Measurements from ENCODE around the gene ANO2. TPM values are rescaled to one million over a fixed set of nuclear protein-coding genes. Genes with fewer than 3 reads are reported as not detected.

The ANO2 gene
- polyA plus RNA-seq, 1 experiment: 0.09 TPM

DNA sequence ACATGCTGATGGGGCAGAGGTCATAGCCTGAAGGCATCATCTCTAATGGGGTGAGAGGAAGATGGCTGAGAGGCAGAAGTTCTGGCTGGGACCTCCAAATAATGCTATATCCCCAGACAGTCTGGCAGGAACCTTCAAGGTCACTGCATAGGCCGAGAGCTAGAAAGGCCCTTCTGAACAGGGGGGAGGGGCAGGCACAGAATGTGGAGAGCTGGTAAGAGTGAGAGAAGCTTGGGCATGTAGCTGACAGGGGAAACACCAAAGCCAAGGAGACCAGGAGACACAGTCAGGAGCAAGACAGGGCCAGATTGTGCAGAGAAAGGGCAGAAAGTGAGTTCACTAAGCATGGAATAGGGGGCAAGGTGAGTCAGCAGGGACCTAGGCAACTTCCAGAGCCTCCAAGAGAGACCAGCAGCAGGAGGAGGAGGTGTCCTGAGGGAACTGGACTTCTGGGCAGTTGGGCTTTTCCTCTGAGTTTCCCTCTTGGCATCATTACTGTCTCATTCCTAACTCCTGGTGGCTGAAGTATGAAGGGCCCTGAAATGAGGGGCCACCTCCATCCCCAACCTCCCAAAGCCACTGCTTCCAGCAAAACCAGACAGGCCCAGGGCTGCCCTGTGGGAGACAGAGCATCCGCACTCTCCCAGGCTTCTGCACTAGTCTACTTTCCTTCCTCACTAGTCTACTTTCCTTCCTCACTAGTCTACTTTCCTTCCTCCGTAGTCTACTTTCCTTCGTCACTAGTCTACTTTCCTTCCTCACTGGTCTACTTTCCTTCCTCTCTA lies 17.1 kb downstream of the ANO2 start:
- H3K4me3 ChIP-seq (ENCODE audit: low read depth, low read length): no peak overlapping the region
- TF ChIP-seq, protein P1, sequence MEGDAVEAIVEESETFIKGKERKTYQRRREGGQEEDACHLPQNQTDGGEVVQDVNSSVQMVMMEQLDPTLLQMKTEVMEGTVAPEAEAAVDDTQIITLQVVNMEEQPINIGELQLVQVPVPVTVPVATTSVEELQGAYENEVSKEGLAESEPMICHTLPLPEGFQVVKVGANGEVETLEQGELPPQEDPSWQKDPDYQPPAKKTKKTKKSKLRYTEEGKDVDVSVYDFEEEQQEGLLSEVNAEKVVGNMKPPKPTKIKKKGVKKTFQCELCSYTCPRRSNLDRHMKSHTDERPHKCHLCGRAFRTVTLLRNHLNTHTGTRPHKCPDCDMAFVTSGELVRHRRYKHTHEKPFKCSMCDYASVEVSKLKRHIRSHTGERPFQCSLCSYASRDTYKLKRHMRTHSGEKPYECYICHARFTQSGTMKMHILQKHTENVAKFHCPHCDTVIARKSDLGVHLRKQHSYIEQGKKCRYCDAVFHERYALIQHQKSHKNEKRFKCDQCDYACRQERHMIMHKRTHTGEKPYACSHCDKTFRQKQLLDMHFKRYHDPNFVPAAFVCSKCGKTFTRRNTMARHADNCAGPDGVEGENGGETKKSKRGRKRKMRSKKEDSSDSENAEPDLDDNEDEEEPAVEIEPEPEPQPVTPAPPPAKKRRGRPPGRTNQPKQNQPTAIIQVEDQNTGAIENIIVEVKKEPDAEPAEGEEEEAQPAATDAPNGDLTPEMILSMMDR (IDR thresholded peaks at IDR 0.05; ENCODE audit: low read depth, low read length): no peak
- H3K27ac ChIP-seq (ENCODE audit: low read depth, low read length): no peak overlapping the region
- ChIA-PET CTCF (no interaction called here), POLR2A (no interaction called here)
- DNase-seq (ENCODE audit: low read depth, low spot score): no peak
- H3K9me3 ChIP-seq (ENCODE audit: control insufficient read depth, insufficient read depth, low read length): no peaks in the 10 kb centered on the region; the same call in none of the 2 replicates
- H3K27me3 ChIP-seq (ENCODE audit: control insufficient read depth, insufficient read depth, low read length): peaks cover 4% of the 10 kb centered on the region

DNA sequence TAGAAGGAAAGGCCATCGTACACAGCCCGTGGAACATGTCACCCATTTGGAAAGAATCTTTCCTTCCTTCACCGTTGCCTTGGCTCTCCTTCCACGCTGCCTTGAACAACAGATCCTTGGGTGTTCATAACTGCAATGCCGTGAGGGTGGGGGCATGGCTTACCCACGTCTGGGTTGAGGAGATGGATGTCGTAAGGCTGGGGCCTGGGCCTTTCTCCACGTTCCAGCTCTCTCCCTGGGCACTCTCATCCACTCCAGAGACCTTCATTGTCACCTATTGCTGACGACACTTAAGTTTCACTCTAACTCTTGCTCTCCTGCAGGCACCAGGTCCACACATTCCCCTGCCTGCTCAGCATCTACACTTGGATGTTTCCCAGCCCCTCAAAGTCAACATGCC lies 19.4 kb downstream of the ANO2 start:
- CTCF ChIA-PET: no interaction called here
- Histone ChIP-seq H3K4me3 (ENCODE audit: low read depth, low read length) (no peak overlapping the region), H3K9me3 (ENCODE audit: control insufficient read depth, insufficient read depth, low read length) (no peaks in the 10 kb centered on the region; the same call in none of the 2 replicates), H3K27me3 (ENCODE audit: control insufficient read depth, insufficient read depth, low read length) (peaks cover 4% of the 10 kb centered on the region), H3K27ac (ENCODE audit: low read depth, low read length) (no peak overlapping the region)
- DNase-seq (ENCODE audit: low read depth, low spot score): no peak
- POLR2A ChIA-PET: no interaction called here
- TF ChIP-seq, protein P1 (IDR thresholded peaks at IDR 0.05; ENCODE audit: low read depth, low read length): no peak

DNA sequence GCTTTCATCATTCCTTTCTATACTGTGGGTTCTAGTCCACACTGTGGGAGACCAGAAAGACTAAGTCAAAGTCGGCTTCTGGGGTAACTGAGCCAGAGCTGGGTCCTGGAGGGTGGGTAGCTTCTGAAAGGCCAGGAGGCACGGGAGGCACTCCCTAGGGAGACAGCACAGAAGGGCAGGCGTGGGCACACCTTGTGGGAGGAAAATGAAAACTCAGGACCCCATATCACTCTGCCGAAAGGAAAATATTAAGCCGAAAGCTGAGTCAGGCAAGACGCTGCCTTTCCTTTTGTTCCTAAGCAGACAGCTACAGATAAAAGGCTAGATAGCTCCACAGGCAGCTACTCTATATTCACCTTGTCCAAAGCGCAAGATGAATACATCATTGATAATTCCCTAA lies 20.7 kb downstream of the ANO2 start:
- DNase-seq (ENCODE audit: low read depth, low spot score): no peak
- CTCF ChIA-PET: no interaction called here
- POLR2A ChIA-PET: no interaction called here
- Histone ChIP-seq H3K27ac (ENCODE audit: low read depth, low read length) (no peak overlapping the region), H3K27me3 (ENCODE audit: control insufficient read depth, insufficient read depth, low read length) (peaks cover 4% of the 10 kb centered on the region), H3K9me3 (ENCODE audit: control insufficient read depth, insufficient read depth, low read length) (no peaks in the 10 kb centered on the region; the same call in none of the 2 replicates), H3K4me3 (ENCODE audit: low read depth, low read length) (no peak overlapping the region)
- TF ChIP-seq, protein P1 (IDR thresholded peaks at IDR 0.05; ENCODE audit: low read depth, low read length): no peak

DNA sequence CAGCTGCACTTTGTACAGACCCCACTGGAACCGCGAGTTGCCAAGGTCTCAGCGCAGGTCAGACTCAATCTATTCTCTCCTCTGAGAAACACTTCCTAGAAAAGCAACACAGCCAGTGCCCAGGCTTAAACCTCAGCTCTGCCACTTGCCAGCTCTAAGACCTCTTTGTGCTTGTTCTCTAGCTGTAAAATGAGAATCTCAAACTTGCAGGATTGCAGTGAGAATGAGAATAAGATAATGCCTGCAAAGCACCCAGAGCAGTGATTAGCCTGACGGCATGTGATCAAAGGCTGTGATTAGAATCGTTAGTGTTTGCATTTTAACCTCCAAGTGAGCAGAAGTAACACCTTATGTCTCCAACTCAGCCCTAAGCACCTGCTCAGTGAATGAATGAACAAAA lies 21.3 kb downstream of the ANO2 start:
- no peak for DNase-seq (ENCODE audit: low read depth, low spot score)
- Histone ChIP-seq H3K27ac (ENCODE audit: low read depth, low read length) (no peak overlapping the region), H3K27me3 (ENCODE audit: control insufficient read depth, insufficient read depth, low read length) (peaks cover 4% of the 10 kb centered on the region), H3K4me3 (ENCODE audit: low read depth, low read length) (no peak overlapping the region), H3K9me3 (ENCODE audit: control insufficient read depth, insufficient read depth, low read length) (no peaks in the 10 kb centered on the region; the same call in none of the 2 replicates)
- CTCF ChIA-PET: no interaction called here
- TF ChIP-seq, protein P1 (IDR thresholded peaks at IDR 0.05; ENCODE audit: low read depth, low read length): no peak
- POLR2A ChIA-PET: no interaction called here

DNA sequence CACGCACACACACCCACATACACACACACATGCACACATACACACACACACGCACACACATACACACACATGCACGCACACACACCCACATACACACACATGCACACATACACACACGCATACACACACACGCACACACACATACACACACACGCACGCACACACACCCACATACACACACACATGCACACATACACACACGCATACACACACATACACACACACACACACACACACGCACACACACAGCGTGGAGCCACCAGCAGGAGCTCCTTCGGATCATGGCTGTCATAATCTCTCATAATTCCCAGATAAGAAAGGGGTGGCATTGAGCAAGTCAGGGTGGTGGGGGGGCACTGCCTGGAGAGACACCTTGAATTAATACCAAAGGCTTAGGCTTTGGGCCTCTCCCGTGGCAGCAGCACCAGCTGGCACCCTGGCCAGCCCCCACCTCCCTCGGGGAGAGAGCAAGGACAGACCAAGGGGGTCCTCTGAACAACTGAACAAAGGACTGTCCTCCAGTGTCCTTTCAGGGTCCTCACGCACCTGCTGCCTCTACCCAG lies 21.9 kb downstream of the ANO2 start:
- ChIA-PET CTCF (no interaction called here), POLR2A (no interaction called here)
- H3K27me3 ChIP-seq (ENCODE audit: control insufficient read depth, insufficient read depth, low read length): peaks cover 4% of the 10 kb centered on the region
- H3K9me3 ChIP-seq (ENCODE audit: control insufficient read depth, insufficient read depth, low read length): no peaks in the 10 kb centered on the region; the same call in none of the 2 replicates
- TF ChIP-seq, protein P1 (IDR thresholded peaks at IDR 0.05; ENCODE audit: low read depth, low read length): no peak
- DNase-seq (ENCODE audit: low read depth, low spot score): no peak
- H3K27ac ChIP-seq (ENCODE audit: low read depth, low read length): no peak overlapping the region
- H3K4me3 ChIP-seq (ENCODE audit: low read depth, low read length): no peak overlapping the region
